GM18858 (cell line): ENCODE results near the gene ANKRD10.
"Not testable (repeated sequence)": the region's sequence is repeated elsewhere in the genome, so short reads cannot be mapped to it uniquely, and the experiment has no call there.

Experiments
- ATAC-seq: cut with Tn5 transposase; IDR thresholded peaks from one replicate; pipeline ENCODE4 v1.9.1; 2021; ENCODE audit not compliant: unreplicated experiment

The ANKRD10 gene

GRCh38 chr13:110915057-110915873 is at the start of gene ANKRD10:
TSS of gene ANKRD10 (minus strand) at chr13:110915069. CDS start at chr13:110914934, 135 bp downstream.
- peak; percentile 72 for ATAC-seq

GRCh38 chr13:110964229-110965037 is 49.6 kb upstream of the ANKRD10 start:
- no peak for ATAC-seq

GRCh38 chr13:110963554-110963970 is 48.7 kb upstream of the ANKRD10 start:
- no peak for ATAC-seq

- ATAC-seq = no peak
These were observed 47.1 kb upstream of the ANKRD10 start for GRCh38 chr13:110961959-110962358.

- no peak for ATAC-seq
These were observed 45.3 kb upstream of the ANKRD10 start for GRCh38 chr13:110960204-110960603.

- ATAC-seq = no peak
These were observed 43.1 kb upstream of the ANKRD10 start for GRCh38 chr13:110957931-110958330.

- no peak for ATAC-seq
These were observed 42.5 kb upstream of the ANKRD10 start for GRCh38 chr13:110957181-110957884.

- ATAC-seq = not testable (repeated sequence)
These were observed 41.3 kb upstream of the ANKRD10 start for GRCh38 chr13:110956216-110956615.

GRCh38 chr13:110955608-110956007 is 40.7 kb upstream of the ANKRD10 start:
- not testable (repeated sequence) for ATAC-seq

- not testable (repeated sequence) for ATAC-seq
These were observed 40.2 kb upstream of the ANKRD10 start for GRCh38 chr13:110955072-110955503.

GRCh38 chr13:110954533-110954920 is 39.7 kb upstream of the ANKRD10 start:
- ATAC-seq = not testable (repeated sequence)

- no peak for ATAC-seq
These were observed 39.1 kb upstream of the ANKRD10 start for GRCh38 chr13:110953833-110954532.

GRCh38 chr13:110953416-110953815 is 38.5 kb upstream of the ANKRD10 start:
- ATAC-seq = no peak

- ATAC-seq = peak; percentile 61
These were observed 37.3 kb upstream of the ANKRD10 start for GRCh38 chr13:110952135-110952534.

GRCh38 chr13:110950819-110951570 is 36.1 kb upstream of the ANKRD10 start:
- no peak for ATAC-seq

- no peak for ATAC-seq
These were observed 35.5 kb upstream of the ANKRD10 start for GRCh38 chr13:110950356-110950755.

- ATAC-seq = no peak
These were observed 34.8 kb upstream of the ANKRD10 start for GRCh38 chr13:110949628-110950027.

- no peak for ATAC-seq
These were observed 34.2 kb upstream of the ANKRD10 start for GRCh38 chr13:110949116-110949515.

- not testable (repeated sequence) for ATAC-seq
These were observed 32.5 kb upstream of the ANKRD10 start for GRCh38 chr13:110947338-110947737.
